HG03025 (cell line): Measurements from ENCODE around the gene RALA.

ENCODE experiments used
- ATAC-seq: cut with Tn5 transposase; IDR thresholded peaks from one replicate; pipeline ENCODE4 v1.9.1; 2021; ENCODE audit warnings: mild to moderate bottlenecking, moderate library complexity; ENCODE audit not compliant: unreplicated experiment, low FRiP score

Gene RALA

GRCh38 chr7:39757604-39758003, 134.2 kb downstream of the RALA start:
- no peak for ATAC-seq
